DMS 273 (cell line): Measurements from ENCODE around the gene TNXB.

Experiments used
- DNase-seq: peaks from one replicate; lab custom pipeline; 2025; ENCODE audit not compliant: unreplicated experiment; lab: John Stamatoyannopoulos, UW

Gene TNXB

GRCh38 chr6:32140420-32141046 is 31.4 kb upstream of the TNXB start:
- DNase-seq = no peak

GRCh38 chr6:32139590-32139989 is 30.5 kb upstream of the TNXB start:
- no peak for DNase-seq

- DNase-seq = no peak
Measured at GRCh38 chr6:32137454-32137853, 28.3 kb upstream of the TNXB start.

DNA sequence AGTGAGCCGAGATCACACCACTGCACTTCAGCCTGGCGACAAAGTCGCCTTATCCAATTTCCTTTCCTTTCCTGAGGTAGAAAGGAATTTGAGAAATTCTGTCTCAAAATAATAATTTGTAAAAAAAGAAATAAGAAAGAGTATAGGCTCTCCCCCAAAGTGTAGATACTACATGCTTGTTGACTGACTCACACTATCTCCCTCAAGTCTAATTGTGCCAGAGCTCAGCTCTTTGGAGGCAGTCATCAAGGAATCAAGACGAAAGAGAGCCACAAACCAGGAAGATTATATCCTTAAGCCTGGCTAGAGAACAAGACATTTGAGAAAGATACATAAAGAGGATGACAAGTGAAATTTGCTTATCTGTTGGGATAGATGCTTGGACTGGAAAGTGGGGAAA is 24.6 kb upstream of the TNXB start:
- no peak for DNase-seq

DNA sequence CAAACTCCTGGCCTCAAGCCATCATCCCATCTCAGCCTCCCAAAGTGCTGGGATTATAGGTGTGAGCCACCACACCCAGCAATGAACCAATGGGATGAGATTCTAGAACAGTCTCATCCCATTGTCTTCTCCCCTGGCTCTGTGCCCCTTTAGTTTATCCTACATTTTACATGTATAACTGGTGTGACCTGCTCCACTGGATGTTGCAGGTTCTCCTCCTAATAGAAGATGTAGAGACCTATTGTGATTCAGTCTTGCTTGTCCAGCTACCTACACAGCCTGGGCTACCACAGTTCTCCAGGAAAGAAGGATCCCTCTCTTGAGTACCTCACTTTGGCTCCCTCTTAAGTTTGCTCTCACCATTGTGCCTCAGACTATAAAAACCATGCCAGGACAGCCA is 23.0 kb upstream of the TNXB start:
- DNase-seq = no peak

DNA sequence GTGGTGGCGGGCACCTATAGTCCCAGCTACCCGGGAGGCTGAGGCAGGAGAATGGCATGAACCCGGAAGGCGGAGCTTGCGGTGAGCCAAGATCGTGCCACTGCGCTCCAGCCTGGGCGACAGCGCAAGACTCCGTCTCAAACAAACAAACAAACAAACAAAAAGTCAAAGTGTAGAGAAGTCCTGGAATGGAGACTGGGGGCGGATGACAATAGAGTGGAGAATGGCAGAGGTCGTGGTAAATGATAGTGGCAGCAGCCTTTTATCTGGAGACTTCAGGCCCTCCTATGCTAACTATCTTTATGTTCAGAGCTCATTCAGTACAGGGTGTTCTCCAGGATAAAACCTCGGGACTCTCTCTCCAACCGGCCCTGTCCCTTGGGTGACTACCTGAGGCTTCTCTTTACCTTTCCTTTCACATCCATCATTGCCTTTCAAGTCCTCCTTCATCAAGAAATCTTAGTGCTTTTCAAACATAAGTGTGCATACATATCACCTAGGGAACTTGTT is 22.4 kb upstream of the TNXB start:
- no peak for DNase-seq

DNA sequence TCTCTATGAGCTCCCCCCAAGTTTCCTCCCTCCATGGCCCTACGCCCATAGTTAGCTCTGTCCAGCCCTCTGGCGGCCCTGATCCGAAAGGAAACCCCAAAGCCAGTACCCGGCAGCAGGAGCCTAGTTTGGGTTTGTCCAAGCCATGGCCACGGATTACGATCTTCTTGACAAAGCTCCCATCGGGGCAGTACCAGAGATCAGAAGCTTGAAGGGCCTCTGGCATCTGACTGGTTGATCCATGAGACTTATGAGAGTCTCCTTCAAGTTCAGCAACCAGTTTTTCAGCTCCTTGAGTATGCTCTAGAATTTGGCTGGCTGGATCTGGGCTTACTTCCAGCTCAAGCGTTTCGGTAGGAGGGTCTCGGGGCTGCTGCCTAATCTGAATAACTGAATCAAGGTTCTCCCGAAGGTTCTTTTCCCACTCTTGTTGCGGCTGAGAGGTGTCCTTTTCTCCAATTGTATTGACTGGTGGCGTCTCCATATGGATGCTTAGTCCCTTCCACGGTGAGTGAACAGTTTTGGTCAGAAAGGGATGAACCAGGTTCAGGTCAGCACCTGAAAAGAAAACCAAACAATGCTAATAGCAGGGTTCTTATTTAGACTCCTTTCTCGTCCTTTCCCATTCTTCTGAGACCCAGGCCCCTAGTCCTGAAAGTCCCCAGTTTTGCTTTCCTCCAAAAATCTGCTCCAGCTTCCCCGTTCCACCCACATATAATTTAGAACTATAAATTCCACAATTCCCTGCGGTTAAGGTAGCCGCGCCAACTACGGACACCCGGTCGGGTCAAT is 20.4 kb upstream of the TNXB start:
- peak; percentile 65 for DNase-seq

DNA sequence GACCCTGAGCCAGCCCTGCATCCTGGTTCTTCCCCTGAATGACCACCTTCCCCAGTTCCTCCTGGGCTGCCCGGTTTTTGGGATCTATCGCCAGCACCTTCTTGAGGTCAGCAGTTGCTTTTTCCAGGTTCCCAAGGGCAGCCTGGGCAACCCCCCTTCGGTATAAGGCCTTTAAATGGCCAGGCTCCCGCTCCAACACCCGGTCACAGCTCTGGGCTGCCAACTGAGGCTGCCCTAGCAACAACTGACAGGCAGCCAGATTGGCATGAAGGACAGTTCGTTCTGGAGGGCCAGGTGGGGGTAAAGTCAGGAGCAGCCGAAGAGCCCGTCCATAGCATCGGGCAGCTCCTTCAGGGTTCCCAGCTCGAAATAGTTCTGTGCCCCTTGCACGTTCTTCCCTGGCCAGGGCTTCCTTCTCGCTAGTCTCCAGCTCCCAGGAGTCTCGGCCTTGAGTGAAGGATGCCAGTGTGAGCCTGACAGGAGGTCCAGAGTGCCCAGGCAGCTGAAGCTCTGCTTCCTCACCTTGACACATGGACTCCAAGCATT is 19.7 kb upstream of the TNXB start:
- DNase-seq = peak; percentile 53

DNA sequence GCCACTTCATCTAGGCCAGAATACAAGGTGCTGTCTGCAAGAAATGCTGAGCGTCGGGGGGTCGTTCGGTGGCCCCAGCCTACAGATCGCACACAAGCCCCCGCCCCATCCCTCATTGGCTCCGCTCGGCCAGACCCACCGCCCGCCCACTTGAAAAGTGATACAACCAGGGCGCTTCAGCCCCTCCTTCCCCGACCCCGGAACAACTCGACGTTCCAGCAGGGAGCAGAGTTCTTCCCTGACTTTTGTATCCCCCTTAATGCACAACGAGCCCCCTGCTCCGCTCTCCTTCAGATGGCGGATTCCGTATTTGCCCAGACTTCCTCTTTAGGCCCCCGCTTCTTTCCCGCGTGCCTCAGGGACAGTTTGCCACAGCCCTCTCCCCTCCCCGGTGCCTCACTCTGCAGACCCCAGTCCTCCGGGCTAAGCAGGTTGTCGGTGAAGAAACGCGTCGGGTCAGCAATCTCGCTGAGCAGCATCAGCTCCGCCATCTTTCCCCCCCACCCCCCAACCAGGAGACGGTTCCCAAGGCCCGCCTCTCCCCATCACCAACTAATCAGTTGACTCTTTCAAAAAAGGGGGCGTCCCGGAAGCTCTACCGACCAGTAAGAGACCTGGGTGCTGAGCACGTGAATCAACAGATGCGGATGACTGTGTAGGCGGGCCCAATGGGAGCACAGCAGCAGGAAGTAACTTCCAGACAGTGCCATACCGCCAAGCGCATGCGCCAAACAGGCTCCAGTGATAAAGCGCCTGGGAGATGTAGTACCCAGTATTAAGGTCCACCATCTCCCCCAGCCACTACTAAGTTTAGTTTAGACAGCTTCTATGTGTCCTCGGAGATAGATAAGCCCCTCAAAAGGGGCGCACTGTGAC is 18.8 kb upstream of the TNXB start, which contains the start of gene ATF6B:
TSS of gene ATF6B (minus strand) at position 530 of the 876 bp plus-strand sequence. CDS start at position 491, 39 bp downstream.
- DNase-seq = peak; percentile 99

GRCh38 chr6:32127409-32127716 is 18.2 kb upstream of the TNXB start:
- no peak for DNase-seq

- no peak for DNase-seq
Measured at GRCh38 chr6:32126880-32127279, 17.7 kb upstream of the TNXB start.

DNA sequence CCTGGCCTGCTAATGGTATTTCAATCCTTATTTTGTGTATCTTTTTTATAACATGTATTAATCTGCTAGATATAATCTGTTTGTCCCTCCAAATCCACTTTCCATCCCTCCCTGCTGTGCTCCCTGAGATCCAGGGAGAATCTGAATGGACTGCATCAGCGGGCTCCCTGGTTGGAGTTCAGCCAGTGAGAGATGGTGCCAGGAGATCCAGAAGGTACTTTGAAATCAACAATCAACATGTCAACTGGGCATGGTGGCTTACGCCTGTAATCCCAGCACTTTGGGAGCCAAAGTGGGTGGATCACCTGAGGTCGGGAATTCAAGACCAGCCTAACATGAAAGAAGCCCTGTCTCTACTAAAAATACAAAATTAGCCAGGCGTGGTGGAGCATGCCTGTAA is 14.5 kb upstream of the TNXB start:
- DNase-seq = no peak

GRCh38 chr6:32120573-32121059 is 11.5 kb upstream of the TNXB start:
- no peak for DNase-seq

DNA sequence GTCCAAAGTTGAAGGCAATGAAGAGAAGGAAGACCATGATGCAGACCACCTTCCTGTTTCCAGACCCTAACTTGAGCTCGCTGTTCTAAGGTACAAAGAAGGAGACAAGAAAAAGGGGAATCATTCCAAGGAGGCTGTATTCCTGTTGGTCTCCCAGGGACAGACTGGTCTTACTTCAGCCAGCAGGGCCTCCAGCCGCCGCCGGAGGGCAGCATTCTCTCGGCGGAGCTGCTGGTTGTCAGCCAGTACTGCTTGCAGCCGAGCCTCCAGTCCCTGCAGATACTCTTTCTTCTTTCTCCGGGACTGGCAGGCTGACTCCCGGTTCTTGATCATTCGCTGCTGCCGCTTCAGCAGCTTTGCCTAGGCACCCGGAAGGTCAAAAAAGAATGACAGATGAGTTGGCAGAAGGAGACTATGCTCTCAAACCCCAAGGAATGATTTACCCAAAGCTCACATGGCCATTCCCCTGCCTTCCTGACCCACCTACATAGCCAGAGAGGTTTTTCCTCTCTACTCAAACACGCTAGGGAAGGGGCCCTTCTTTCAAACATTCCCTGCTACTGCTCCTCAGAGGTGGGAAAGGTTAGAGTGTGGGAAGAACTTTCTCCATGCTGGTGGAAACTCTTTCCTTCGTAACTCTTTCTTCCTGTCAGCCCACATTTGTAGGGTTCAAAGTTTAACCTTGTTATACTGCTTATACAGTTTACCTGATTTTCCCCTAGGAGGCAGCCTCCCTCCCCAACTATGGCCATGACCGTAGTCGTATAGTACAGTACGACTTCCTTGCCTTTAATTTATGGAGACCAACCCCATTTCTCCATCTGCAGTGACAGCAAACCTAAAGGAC is 9.9 kb upstream of the TNXB start:
- DNase-seq = peak; percentile 91

GRCh38 chr6:32117461-32117860 is 8.3 kb upstream of the TNXB start:
- no peak for DNase-seq

- peak; percentile 56 for DNase-seq
Measured at GRCh38 chr6:32116674-32117073, 7.5 kb upstream of the TNXB start.

GRCh38 chr6:32115623-32116022 is 6.5 kb upstream of the TNXB start:
- DNase-seq = no peak

DNA sequence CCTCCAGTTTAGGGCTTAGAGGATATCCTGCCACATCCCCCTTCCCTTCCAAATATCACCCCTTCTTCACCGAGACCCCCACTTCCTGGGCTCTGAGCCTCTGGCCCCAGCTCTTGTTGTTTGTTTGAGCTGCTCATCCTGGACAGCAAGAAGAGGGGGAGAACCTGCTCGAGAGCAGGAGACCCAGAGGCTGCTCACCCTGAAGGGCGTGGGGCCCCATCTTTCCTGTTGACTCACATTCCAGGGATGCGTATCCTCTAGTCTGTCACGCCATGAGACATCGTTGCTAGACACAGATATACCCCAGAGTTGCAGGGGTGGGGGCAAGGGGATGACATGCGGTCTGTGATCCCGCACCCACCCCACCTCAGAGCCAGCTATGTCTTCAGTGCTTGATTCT is 5.7 kb upstream of the TNXB start:
- DNase-seq = no peak

DNA sequence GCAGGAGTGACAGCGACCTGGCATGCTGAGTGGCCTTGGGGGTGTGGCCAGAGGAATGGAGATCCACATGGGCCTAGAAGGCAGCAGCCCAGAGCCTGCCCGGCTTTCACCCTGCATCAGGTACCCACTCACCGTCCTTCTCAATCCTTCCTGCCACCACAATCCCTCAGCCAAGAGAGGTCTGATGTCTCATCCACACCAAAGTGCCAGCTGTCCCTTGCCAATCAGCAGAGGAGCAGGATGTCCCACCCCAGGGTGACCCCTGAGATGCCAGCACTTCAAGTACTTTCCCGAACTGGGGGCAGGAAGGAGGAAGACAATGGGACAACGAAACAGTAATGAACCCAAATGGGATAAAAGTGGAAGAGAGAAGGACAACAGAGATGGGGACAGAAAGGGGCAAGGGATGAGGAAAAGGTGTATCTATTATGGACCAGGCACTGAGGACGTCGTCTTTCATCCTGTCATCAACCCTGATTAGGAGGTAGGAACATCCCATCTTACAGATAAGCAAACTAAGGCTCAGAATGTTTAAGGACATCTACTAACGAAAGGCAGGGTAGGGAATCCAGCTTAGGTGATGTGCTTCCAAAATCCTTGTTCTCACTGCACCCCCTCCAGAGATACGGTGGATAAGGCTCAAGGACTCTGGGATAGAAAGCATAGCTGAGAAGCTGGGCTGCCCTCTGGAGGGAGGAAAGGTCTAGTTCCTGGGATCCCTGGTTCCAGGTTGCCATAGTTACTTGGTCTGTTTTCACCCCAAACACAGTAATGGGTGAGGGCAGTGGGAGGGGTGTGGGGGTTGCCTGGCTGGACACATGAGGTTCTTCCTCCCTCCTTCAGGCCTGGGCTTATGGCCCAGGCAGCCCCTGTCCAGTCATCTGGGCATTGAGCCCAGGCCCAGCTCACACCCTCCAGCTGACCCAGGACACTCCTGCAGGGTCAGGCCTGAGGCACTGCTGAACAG is 4.5 kb upstream of the TNXB start:
- DNase-seq = peak; percentile 54
